Chondrocyte (in vitro differentiated cells): ENCODE measurements around the gene RARS1. TPM values are rescaled to one million over a fixed set of nuclear protein-coding genes. Genes with fewer than 3 reads are reported as not detected.
A peak's percentile ranks its signal among the peaks of the same experiment; 100 is the strongest.

Experiments
- DNase-seq: peaks from one replicate; pipeline ENCODE4 v3.0.0; 2021; ENCODE audit warnings: mixed read lengths, low spot score
- H3K27ac Mint-ChIP-seq: one replicate; pipeline ENCODE4 v1.8.0; 2021; ENCODE audit warnings: mild to moderate bottlenecking, moderate library complexity, mixed read lengths; ENCODE audit not compliant: unreplicated experiment
- H3K27me3 Mint-ChIP-seq: 2 replicates; pipeline ENCODE4 v1.8.0; 2021; ENCODE audit warnings: low read depth, mixed read lengths
- H3K36me3 Mint-ChIP-seq: 2 replicates; pipeline ENCODE4 v1.8.0; 2021; ENCODE audit warnings: low read depth, mixed read lengths
- H3K4me1 Mint-ChIP-seq: 2 replicates; pipeline ENCODE4 v1.8.0; 2021; ENCODE audit warnings: low read depth, mild to moderate bottlenecking, mixed read lengths
- H3K4me3 Mint-ChIP-seq: one replicate; pipeline ENCODE4 v1.8.0; 2021; ENCODE audit warnings: mild to moderate bottlenecking, moderate library complexity, mixed read lengths; ENCODE audit not compliant: unreplicated experiment
- H3K9me3 Mint-ChIP-seq: 2 replicates; pipeline ENCODE4 v1.8.0; 2021; ENCODE audit warnings: low read depth, mixed read lengths
- CTCF ChIP-seq: fragments of 200-600 bp; sonication (generic); IDR thresholded peaks from 2 replicates; pipeline ENCODE4 v1.5.0; 2021; ENCODE audit warnings: antibody characterized with exemption, mild to moderate bottlenecking, moderate library complexity
- total RNA-seq: library from RNA; stranded (reverse); gene quantifications from 3 replicates; pipeline ENCODE4 v1.2.1, GENCODE V29; 2021

The RARS1 gene
- total RNA-seq, 1 donor from 2014 or later, result 98.6 TPM

- TF ChIP-seq CTCF, result no peak
- H3K4me1 Mint-ChIP-seq, result peaks cover 17% of the 10 kb centered on the region
- DNase-seq, result no peak
- peaks cover 1% of the 10 kb centered on the region for H3K36me3 Mint-ChIP-seq
- peaks cover 3% of the 10 kb centered on the region for H3K9me3 Mint-ChIP-seq
- no peak overlapping the region for H3K27ac Mint-ChIP-seq
- H3K4me3 Mint-ChIP-seq, result no peak overlapping the region
- no peaks in the 10 kb centered on the region for H3K27me3 Mint-ChIP-seq
Observed at GRCh38 chr5:168527756-168528295, 41.6 kb downstream of the RARS1 start.

GRCh38 chr5:168528521-168529373 lies 42.5 kb downstream of the RARS1 start, which contains the start of gene FBLL1:
FBLL1 (plus strand) TSS chr5:168529305; CDS start chr5:168529505, 200 bp downstream.
- H3K4me3 Mint-ChIP-seq, result peak within 1 kb of the TSS; percentile 76
- peak within 1 kb of the TSS; percentile 64 for H3K27ac Mint-ChIP-seq
- peaks cover 17% of the 10 kb centered on the region for H3K4me1 Mint-ChIP-seq
- peaks cover 3% of the 10 kb centered on the region for H3K9me3 Mint-ChIP-seq
- DNase-seq, result no peak
- no peak for TF ChIP-seq CTCF
- H3K36me3 Mint-ChIP-seq, result peaks cover 1% of the 10 kb centered on the region
- no peaks in the 10 kb centered on the region for H3K27me3 Mint-ChIP-seq

- no peak for DNase-seq
- H3K27ac Mint-ChIP-seq, result no peak overlapping the region
Observed at GRCh38 chr5:168529374-168530234, 43.3 kb downstream of the RARS1 start.

GRCh38 chr5:168530621-168531150 lies 44.4 kb downstream of the RARS1 start:
- no peak for DNase-seq
- TF ChIP-seq CTCF, result no peak
- Mint-ChIP-seq H3K9me3 (peaks cover 3% of the 10 kb centered on the region), H3K4me1 (peaks cover 17% of the 10 kb centered on the region), H3K4me3 (peak overlapping the region; percentile 71), H3K27ac (no peak overlapping the region), H3K27me3 (no peaks in the 10 kb centered on the region), H3K36me3 (no peaks in the 10 kb centered on the region)

More at GRCh38 chr5:168529374-168530234, 43.3 kb downstream of the RARS1 start:
- H3K9me3 Mint-ChIP-seq, result peaks cover 3% of the 10 kb centered on the region
- TF ChIP-seq CTCF, result no peak
- peak overlapping the region; percentile 71 for H3K4me3 Mint-ChIP-seq
- peaks cover 1% of the 10 kb centered on the region for H3K36me3 Mint-ChIP-seq
- peaks cover 17% of the 10 kb centered on the region for H3K4me1 Mint-ChIP-seq
- H3K27me3 Mint-ChIP-seq, result no peaks in the 10 kb centered on the region
